ENCODE results near the gene FAM83B.
"Not testable (repeated sequence)": the region's sequence is repeated elsewhere in the genome, so short reads cannot be mapped to it uniquely, and the experiment has no call there.

The FAM83B gene

GRCh38 chr6:54817834-54818233 is 28.7 kb upstream of the FAM83B start (continued):
- TF ChIP-seq PATZ1 (CRISPR knock-in tag; IDR thresholded peaks at IDR 0.05; ENCODE audit: borderline replicate concordance) (no peak), SNAI2 (CRISPR knock-in tag; IDR thresholded peaks at IDR 0.05) (no peak), ZC3H10 (CRISPR knock-in tag; IDR thresholded peaks at IDR 0.05) (no peak), POU6F1 (CRISPR knock-in tag; IDR thresholded peaks at IDR 0.05; ENCODE audit: borderline replicate concordance, low read depth) (no peak), ISL1 (CRISPR knock-in tag; IDR thresholded peaks at IDR 0.05) (no peak), GLIS3 (CRISPR knock-in tag; IDR thresholded peaks at IDR 0.05) (no peak)

- ATAC-seq = not testable (repeated sequence)
These were observed 22.3 kb upstream of the FAM83B start for GRCh38 chr6:54824225-54824624.

- no peak for TF ChIP-seq ARNTL (CRISPR knock-in tag; IDR thresholded peaks at IDR 0.05; ENCODE audit: borderline replicate concordance, low read depth)
- no peak for TF ChIP-seq ESRRG (CRISPR knock-in tag; IDR thresholded peaks at IDR 0.05)
- no peak for TF ChIP-seq CREB5 (CRISPR knock-in tag; IDR thresholded peaks at IDR 0.05; ENCODE audit: low read depth)
- TF ChIP-seq TSHZ2 (CRISPR knock-in tag; IDR thresholded peaks at IDR 0.05) = no peak
- TF ChIP-seq RARB (CRISPR knock-in tag; IDR thresholded peaks at IDR 0.05) = no peak
- TF ChIP-seq ISL1 (CRISPR knock-in tag; IDR thresholded peaks at IDR 0.05) = no peak
- no peak for TF ChIP-seq ZNF8 (CRISPR knock-in tag; IDR thresholded peaks at IDR 0.05)
- no peak for TF ChIP-seq OSR1 (CRISPR knock-in tag; IDR thresholded peaks at IDR 0.05)
- TF ChIP-seq CSRNP3 (CRISPR knock-in tag; IDR thresholded peaks at IDR 0.05) = no peak
- ATAC-seq = no peak
These were observed 19.6 kb upstream of the FAM83B start for GRCh38 chr6:54827010-54827409.

GRCh38 chr6:54830216-54830615 is 16.4 kb upstream of the FAM83B start:
- no peak for ATAC-seq
- TF ChIP-seq ZNF70 (CRISPR knock-in tag; IDR thresholded peaks at IDR 0.05) = no peak
- no peak for TF ChIP-seq BACH2 (CRISPR knock-in tag; IDR thresholded peaks at IDR 0.05; ENCODE audit: borderline replicate concordance)
- no peak for TF ChIP-seq GLIS3 (CRISPR knock-in tag; IDR thresholded peaks at IDR 0.05)
- TF ChIP-seq ZNF8 (CRISPR knock-in tag; IDR thresholded peaks at IDR 0.05) = no peak
- no peak for TF ChIP-seq PATZ1 (CRISPR knock-in tag; IDR thresholded peaks at IDR 0.05; ENCODE audit: borderline replicate concordance)
- TF ChIP-seq PPARA (CRISPR knock-in tag; IDR thresholded peaks at IDR 0.05; ENCODE audit: borderline replicate concordance) = no peak
- no peak for TF ChIP-seq TCF4 (CRISPR knock-in tag; IDR thresholded peaks at IDR 0.05; ENCODE audit: borderline replicate concordance)
- TF ChIP-seq ESRRG (CRISPR knock-in tag; IDR thresholded peaks at IDR 0.05) = no peak
- no peak for TF ChIP-seq ARNTL (CRISPR knock-in tag; IDR thresholded peaks at IDR 0.05; ENCODE audit: borderline replicate concordance, low read depth)
- no peak for TF ChIP-seq RARB (CRISPR knock-in tag; IDR thresholded peaks at IDR 0.05)
- TF ChIP-seq ZFP3 (CRISPR knock-in tag; IDR thresholded peaks at IDR 0.05) = no peak
- no peak for TF ChIP-seq ISL1 (CRISPR knock-in tag; IDR thresholded peaks at IDR 0.05)
- no peak for TF ChIP-seq TSHZ2 (CRISPR knock-in tag; IDR thresholded peaks at IDR 0.05)
- TF ChIP-seq TOX (CRISPR knock-in tag; IDR thresholded peaks at IDR 0.05; ENCODE audit: borderline replicate concordance) = no peak
- no peak for TF ChIP-seq POU6F1 (CRISPR knock-in tag; IDR thresholded peaks at IDR 0.05; ENCODE audit: borderline replicate concordance, low read depth)
